Smooth muscle cell (in vitro differentiated cells): ENCODE results near the gene ALDH16A1. TPM values are rescaled to one million over a fixed set of nuclear protein-coding genes. Genes with fewer than 3 reads are reported as not detected.

Experiments
- DNase-seq: peaks from one replicate; lab custom pipeline; 2025; ENCODE audit not compliant: unreplicated experiment; lab: John Stamatoyannopoulos, UW
- H2AFZ ChIP-seq: fragments of 200-600 bp; sonication (generic); 2 replicates; pipeline ENCODE4 v1.6.0; 2016; ENCODE audit warnings: antibody characterized with exemption, low read depth, mild to moderate bottlenecking
- H3F3A ChIP-seq: fragments of 200-600 bp; sonication (generic); 2 replicates; pipeline ENCODE4 v1.6.0; 2017; ENCODE audit warnings: antibody characterized with exemption, low read depth
- H3K27ac ChIP-seq: fragments of 200-600 bp; sonication (generic); 2 replicates; pipeline ENCODE4 v1.5.1; 2016; ENCODE audit warnings: low read depth, mild to moderate bottlenecking
- H3K27me3 ChIP-seq: fragments of 200-600 bp; sonication (generic); 2 replicates; pipeline ENCODE4 v1.6.1; 2016; ENCODE audit warnings: low read depth, mild to moderate bottlenecking
- H3K36me3 ChIP-seq: fragments of 200-600 bp; sonication (generic); 2 replicates; pipeline ENCODE4 v1.5.1; 2016; ENCODE audit warnings: low read depth
- H3K4me1 ChIP-seq: fragments of 200-600 bp; sonication (generic); 2 replicates; pipeline ENCODE4 v1.5.1; 2016; ENCODE audit warnings: low read depth
- H3K4me2 ChIP-seq: fragments of 200-600 bp; sonication (generic); 2 replicates; pipeline ENCODE4 v1.6.0; 2016; ENCODE audit warnings: mild to moderate bottlenecking
- H3K4me3 ChIP-seq: fragments of 200-600 bp; sonication (generic); 2 replicates; pipeline ENCODE4 v1.5.1; 2016; ENCODE audit warnings: mild to moderate bottlenecking
- H3K79me2 ChIP-seq: fragments of 200-600 bp; sonication (generic); 2 replicates; pipeline ENCODE4 v1.6.0; 2016; ENCODE audit warnings: low read depth, mild to moderate bottlenecking
- H3K9ac ChIP-seq: fragments of 200-600 bp; sonication (generic); 2 replicates; pipeline ENCODE4 v1.6.0; 2016; ENCODE audit warnings: low read depth
- H3K9me3 ChIP-seq: fragments of 200-600 bp; sonication (generic); replicated peaks from 2 replicates; pipeline ENCODE4 v1.5.1; 2016; ENCODE audit warnings: low read depth
- H4K20me1 ChIP-seq: fragments of 200-600 bp; sonication (generic); 2 replicates; pipeline ENCODE4 v1.6.0; 2016; ENCODE audit warnings: low read depth
- CTCF ChIP-seq: fragments of 200-600 bp; sonication (generic); IDR thresholded peaks from 2 replicates; pipeline ENCODE4 v1.5.1; 2017; ENCODE audit warnings: borderline replicate concordance, mild to moderate bottlenecking, antibody characterized with exemption; ENCODE audit not compliant: insufficient read depth, poor library complexity, severe bottlenecking
- WGBS: methylation state at CpG from one replicate; pipeline ENCODE4 v1.1.7; 2016; ENCODE audit warnings: low lambda C conversion rate; 5-methylcytosine and 5-hydroxymethylcytosine counted together
- polyA plus RNA-seq: library from polyadenylated mRNA; unstranded; fragments of >200 nt; fragmentation: Nextera tagmentation; extraction: Ambion mirVana; gene quantifications from 2 replicates; pipeline ENCODE4 v1.2.1, GENCODE V29; 2016
- total RNA-seq: library from RNA; depleted of rRNA; stranded (reverse); fragments of >200 nt; gene quantifications from 2 replicates; pipeline ENCODE4 v1.2.3, GENCODE V29; 2014

The ALDH16A1 gene
- total and polyA plus RNA-seq, 2 experiments from 2014 or later = 10.5 to 24.6 TPM

DNA sequence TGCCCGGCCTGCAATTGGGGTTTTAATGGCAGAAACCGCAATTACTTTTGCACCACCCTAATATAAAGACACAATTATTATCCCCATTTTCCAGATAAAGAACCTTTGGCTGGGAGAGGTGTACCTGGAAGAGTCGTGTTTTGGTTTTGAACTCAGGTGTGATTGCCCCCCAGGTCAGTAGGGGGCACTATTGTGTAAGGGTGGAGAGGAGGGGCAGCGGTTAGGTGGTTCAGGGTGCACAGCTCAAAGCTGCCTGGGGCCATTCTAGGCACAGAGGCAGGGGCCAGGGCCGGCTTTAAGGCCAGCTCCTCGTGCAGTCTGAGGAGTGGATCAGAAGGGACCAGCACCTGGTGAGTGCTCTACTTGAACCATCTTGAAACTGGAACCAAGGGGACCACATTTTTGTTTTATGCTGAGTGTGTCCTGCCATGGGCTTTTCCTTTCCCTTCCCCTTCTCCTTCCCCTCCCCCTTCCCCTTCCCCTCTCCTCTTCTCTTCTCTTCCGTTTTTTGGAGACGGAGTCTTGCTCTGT is 53.6 kb downstream of the ALDH16A1 start:
- Histone ChIP-seq H3K4me2 (no peak overlapping the region), H4K20me1 (no peaks in the 10 kb centered on the region), H3K79me2 (no peaks in the 10 kb centered on the region), H3K4me3 (no peak overlapping the region), H3K27ac (no peak overlapping the region), H2AFZ (no peak overlapping the region), H3K4me1 (peaks cover 5% of the 10 kb centered on the region), H3K9me3 (no peaks in the 10 kb centered on the region), H3K36me3 (no peaks in the 10 kb centered on the region), H3K27me3 (no peaks in the 10 kb centered on the region), H3F3A (no peaks in the 10 kb centered on the region), H3K9ac (no peak overlapping the region)
- WGBS = 20% methylated on average over 7 of the region's 8 CpGs
- TF ChIP-seq CTCF = peak; percentile 80
- no peak for DNase-seq

- Histone ChIP-seq H3K4me2 (no peak overlapping the region), H3F3A (no peaks in the 10 kb centered on the region), H3K27me3 (no peaks in the 10 kb centered on the region), H3K36me3 (no peaks in the 10 kb centered on the region), H3K79me2 (no peaks in the 10 kb centered on the region), H3K9ac (no peak overlapping the region), H2AFZ (no peak overlapping the region), H3K4me1 (peaks cover 12% of the 10 kb centered on the region), H4K20me1 (no peaks in the 10 kb centered on the region), H3K27ac (no peak overlapping the region), H3K9me3 (no peaks in the 10 kb centered on the region), H3K4me3 (no peak overlapping the region)
- 64% methylated on average over 12 of the region's 12 CpGs for WGBS
- DNase-seq = no peak
- no peak for TF ChIP-seq CTCF
Measured at GRCh38 chr19:49507803-49508494, 54.9 kb downstream of the ALDH16A1 start.

DNA sequence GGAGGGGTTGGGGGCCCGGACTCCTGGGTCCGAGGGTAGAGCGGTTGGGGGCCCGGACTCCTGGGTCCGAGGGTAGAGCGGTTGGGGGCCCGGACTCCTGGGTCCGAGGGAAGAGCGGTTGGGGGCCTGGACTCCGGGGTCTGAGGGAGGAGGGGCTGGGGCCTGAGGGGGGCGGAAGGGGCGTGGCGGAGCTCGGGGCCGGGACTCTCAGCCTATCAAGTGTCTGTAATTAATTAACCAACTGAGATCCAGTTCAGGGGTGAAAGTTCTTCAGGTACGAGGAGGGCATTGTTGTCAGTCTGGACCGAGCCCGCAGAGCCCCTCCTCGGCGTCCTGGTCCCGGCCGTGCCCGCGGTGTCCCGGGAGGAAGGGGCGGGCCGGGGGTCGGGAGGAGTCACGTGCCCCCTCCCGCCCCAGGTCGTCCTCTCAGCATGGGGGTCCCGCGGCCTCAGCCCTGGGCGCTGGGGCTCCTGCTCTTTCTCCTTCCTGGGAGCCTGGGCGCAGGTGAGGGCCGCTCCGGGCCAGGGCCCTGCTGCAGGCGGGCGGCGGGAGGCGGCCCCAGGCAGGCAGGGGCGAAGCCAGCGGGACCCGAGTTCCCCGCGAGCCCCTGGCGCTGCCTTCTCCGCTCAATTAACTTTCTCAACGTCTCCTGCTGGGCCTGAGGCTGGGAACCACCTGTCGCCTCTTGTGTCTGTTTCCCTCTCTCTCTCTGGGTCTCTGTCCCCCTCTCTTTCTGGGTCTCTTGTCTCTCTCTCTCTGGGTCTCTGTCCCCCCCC is 60.1 kb downstream of the ALDH16A1 start:
- Histone ChIP-seq H3K9ac (peak overlapping the region; percentile 61), H3K4me3 (peak overlapping the region; percentile 95), H3K9me3 (no peaks in the 10 kb centered on the region), H3K4me2 (peak overlapping the region; percentile 99), H3K4me1 (peaks cover 11% of the 10 kb centered on the region), H2AFZ (peak overlapping the region; percentile 86), H3K36me3 (no peaks in the 10 kb centered on the region), H3K79me2 (no peaks in the 10 kb centered on the region), H4K20me1 (no peaks in the 10 kb centered on the region), H3K27ac (peak overlapping the region; percentile 43), H3K27me3 (no peaks in the 10 kb centered on the region), H3F3A (no peaks in the 10 kb centered on the region)
- no peak for TF ChIP-seq CTCF
- DNase-seq = no peak
- 2% methylated on average over 28 of the region's 50 CpGs for WGBS
